Fibroblast of upper back skin (primary cell): ENCODE measurements around the gene PABPC4L.
A peak's percentile ranks its signal among the peaks of the same experiment; 100 is the strongest.
"Not testable (repeated sequence)": the region's sequence is repeated elsewhere in the genome, so short reads cannot be mapped to it uniquely, and the experiment has no call there.

Experiments
- DNase-seq: peaks from one replicate; pipeline ENCODE4 v3.0.0-alpha.2; 2013

PABPC4L gene

DNA sequence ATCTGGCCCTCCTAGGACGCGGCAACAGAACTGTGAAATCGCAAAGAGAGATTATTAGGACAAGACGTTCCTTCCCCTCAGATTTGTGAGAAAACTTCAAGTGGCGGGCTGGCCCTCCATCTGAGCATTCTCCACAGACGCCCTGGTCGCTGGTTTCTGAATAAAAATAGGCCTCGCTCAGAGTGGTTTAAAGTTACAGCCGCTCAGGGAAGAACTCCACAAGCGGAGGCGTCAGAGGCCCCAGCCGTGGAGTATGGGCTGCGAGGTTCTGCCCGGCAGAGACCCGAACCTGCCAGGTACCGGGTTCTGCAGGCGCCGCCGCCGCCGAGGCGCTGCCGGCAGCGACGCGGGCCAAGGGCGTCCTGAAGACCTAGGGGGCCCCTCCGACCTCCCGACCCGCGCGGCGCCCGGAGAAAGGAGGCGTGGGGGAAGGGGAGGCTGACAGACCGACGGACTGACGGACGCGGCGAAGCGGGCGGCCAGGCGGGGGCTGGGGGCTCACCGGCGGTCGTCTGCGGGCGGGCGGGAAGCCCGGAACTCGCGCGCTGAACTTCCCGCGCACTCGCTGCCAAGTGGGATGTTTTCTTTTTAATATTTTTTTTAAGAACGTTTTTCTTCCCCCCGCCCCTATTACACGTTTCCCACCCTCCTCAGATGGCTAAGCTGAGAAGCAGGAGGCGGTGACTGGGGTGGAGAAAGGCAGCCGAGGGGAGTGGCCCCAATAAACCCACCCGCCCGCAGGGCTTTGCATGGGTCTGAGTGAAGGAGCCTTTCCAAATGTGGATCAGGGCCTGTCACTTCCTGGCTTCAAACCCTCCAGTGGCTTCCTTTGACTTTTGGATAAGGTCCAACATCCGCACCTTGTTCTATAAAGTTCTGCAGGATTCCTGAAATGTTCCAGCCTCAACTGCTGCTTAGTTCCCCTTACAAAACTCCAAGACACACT, at the start of gene PABPC4L:
Gene PABPC4L (minus strand): TSS at position 574 of the 946 bp plus-strand sequence. CDS start 770 bp downstream, outside the sequence.
- DNase-seq = peak; percentile 75

DNA sequence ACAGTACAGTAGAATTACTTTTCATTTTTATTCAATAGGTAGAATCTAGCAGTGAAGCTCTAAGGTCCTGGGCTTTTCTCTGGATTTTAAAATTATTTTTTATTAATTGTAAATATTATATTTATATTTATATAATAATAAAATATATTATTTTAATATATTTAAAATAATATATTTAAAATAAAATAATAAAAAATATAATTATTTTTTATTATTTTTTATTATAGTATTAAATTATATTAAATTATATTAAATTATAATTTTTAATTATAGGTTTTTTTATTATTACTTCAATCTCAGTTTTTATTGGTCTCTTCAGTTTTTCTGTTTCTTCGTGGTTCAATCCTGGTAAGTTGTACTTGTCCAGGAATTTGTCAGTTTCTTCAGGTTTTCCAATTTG, 49.7 kb upstream of the PABPC4L start:
- no peak for DNase-seq

DNA sequence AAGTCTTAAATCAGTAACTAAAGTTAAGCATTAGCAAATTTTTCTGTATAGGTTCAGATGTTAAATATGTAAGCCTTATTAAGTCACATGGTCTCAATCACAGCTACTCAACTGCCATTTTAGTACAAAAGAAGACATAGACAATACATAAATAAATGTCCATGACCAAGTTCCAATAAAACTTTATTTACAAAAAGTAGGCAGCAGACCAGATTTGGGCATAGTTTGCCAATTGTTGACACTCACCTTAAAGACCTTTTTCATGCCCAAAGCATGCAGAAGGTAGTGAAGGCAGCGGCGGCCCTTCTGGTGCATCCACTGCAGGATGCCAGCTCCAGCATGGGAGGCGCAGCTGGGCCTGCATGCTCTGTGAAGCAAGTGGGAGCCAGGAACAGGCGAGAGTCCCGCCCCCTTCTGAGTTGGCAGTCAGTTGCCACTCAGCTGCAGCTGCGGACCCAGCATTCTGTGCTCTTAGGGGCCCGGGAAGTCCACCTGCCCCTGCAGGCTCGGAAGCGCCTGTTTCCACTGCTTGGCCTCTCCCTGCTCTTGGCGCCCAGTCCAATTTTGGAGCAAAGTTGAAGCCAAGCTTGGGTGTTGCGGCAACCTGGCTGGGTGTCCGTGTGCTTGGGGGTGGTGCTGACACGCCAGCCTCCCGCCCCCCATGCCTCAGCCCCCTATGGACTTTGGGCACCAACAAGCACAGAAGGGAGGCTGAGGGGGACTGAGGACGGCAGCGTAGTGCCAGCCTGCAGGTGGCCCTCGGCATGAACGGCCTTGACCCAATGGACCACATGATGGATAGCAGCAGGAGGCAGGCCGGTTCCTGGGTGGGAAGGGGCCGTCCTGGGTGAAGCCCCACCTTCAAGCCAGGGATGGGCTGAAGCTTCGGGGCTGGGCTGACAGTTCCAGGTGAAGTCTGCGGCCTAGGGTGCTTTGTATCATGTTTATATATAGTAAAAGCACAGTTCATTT, 42.4 kb upstream of the PABPC4L start:
- DNase-seq = no peak

DNA sequence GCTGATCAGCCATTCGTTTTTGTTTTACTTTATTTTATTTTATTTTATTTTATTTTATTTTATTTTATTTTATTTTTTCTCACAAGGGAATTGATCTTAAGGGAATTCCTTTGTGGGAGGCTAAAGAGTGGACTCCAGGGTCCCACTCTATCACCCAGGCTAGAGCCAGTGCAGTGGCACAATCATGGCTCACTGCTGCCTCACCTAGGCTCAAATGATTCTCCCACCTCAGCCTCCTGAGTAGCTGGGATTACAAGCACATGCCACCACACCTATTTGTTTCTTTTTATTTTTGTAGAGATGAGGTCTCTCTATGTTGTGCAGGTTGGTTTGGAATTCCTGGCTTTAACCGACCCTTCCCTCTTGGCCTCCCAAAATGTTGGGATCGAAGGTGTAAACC, 17.5 kb upstream of the PABPC4L start:
- no peak for DNase-seq

DNA sequence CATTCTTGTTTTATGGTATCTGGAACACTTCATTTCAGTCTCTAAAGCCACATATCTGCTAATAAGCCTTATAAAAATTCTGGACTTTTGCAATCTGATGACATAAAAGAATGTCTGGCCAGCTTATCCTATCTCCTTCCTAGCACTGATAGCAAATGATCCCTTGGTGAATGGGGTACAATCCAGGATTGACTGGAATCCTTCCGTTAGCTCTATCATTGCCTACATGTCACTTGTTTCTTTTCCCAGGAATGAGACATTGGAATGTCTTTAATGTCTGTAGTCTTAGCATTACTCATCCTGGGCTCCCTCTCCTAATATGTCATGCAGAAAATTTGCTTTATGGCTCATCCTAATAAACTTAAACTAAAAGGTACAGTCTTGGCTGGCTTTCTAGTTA, 14.8 kb upstream of the PABPC4L start:
- DNase-seq = peak; percentile 90

GRCh38 chr4:134215620-134216344, 14.2 kb upstream of the PABPC4L start:
- peak; percentile 16 for DNase-seq

DNA sequence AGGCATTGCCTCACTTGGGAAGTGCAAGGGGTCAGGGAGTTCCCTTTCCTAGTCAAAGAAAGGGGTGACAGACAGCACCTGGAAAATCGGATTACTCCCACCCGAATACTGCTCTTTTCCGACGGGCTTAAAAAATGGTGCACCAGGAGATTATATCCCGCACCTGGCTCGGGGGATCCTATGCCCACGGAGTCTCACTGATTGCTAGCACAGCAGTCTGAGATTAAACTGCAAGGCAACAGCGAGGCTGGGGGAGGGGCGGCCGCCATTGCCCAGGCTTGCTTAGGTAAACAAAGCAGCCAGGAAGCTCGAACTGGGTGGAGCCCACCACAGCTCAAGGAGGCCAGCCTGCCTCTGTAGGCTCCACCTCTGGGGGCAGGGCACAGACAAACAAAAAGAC, 6.4 kb upstream of the PABPC4L start:
- not testable (repeated sequence) for DNase-seq

- DNase-seq = no peak
Measured at GRCh38 chr4:134202166-134202956, 772 bp upstream of the PABPC4L start.

- DNase-seq = peak; percentile 3
Measured at GRCh38 chr4:134200811-134201215, 776 bp downstream of the PABPC4L start.

GRCh38 chr4:134189949-134190348, 11.6 kb downstream of the PABPC4L start:
- DNase-seq = no peak

DNA sequence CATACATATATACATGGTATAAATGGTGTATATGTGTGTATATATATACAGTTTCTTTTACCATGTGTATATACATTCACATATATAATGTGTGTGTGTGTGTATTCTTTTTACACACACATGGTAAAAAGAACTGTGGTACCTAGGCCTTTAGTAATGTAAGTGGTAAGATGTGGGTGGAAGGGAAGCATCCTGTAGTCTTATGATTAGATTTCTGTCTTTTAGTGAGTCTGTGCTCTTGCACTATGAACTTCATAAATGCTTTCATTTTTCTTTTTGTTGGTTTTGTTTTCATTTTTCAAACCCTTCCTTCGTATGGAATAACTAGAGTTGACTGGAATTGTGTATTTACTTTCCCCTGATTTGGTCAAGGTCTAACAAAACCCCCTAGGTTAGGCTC, 12.1 kb downstream of the PABPC4L start:
- no peak for DNase-seq

DNA sequence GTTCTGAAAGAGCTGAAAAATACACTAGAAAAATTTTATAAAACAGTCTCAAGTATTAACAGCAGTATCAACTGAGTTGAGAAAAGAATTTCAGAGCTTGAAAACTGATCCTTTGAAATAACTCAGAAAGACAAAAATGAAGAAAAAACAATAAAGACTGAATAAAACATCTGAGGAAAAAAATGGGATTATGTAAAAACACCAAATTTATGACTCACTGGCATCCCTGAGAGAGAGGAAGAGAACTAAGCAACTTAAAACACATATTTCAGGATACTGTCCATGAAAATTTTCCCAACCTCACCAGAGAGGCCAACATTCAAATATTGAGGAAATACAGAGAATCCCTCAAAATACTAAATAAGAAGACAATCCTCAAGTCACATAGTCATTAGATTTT, 22.9 kb downstream of the PABPC4L start:
- peak; percentile 30 for DNase-seq

DNA sequence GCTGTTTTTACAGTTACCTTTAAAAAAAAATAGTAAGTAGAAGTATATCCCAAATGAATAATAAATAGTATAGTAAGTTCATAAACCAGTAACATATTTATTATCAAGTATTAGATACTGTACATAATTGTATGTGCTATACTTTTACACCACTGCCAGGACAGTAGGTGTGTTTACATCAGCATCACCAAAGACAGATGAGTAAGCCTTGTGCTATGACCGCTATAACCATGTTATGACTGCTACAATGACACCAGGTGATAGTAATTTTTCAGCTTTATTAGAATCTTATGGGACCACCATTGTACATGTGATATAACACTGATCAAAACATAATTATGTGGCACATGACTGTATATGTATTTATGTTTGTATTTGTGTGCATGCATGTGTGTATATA, 27.3 kb downstream of the PABPC4L start:
- DNase-seq = peak; percentile 2

GRCh38 chr4:134160211-134160610, 41.4 kb downstream of the PABPC4L start:
- DNase-seq = no peak

- no peak for DNase-seq
Measured at GRCh38 chr4:134154097-134154496, 47.5 kb downstream of the PABPC4L start.

GRCh38 chr4:134147941-134148340, 53.6 kb downstream of the PABPC4L start:
- no peak for DNase-seq
